GM23338 (cell line): Measurements from ENCODE around the gene GALNT11.

Experiments used
- CREB1 ChIP-seq: fragments of 250-450 bp; sonication (Bioruptor Pico); IDR thresholded peaks from 2 replicates; pipeline ENCODE4 v1.5.0; 2020; ENCODE audit warnings: low read depth, mild to moderate bottlenecking, moderate library complexity
- EZH2 ChIP-seq: fragments of 200-600 bp; sonication (generic); IDR thresholded peaks from one replicate; pipeline ENCODE4 v1.8.0; 2017; ENCODE audit warnings: antibody characterized with exemption, mild to moderate bottlenecking, low read depth; ENCODE audit not compliant: unreplicated experiment
- EZH2phosphoT487 ChIP-seq: fragments of 200-600 bp; sonication (generic); IDR thresholded peaks from one replicate; pipeline ENCODE4 v1.8.1; 2018; ENCODE audit warnings: antibody characterized with exemption; ENCODE audit not compliant: unreplicated experiment
- JUNB ChIP-seq: IDR thresholded peaks from one replicate; pipeline ENCODE4 v1.6.1; 2016; ENCODE audit warnings: antibody characterized with exemption; ENCODE audit not compliant: unreplicated experiment
- NANOG ChIP-seq: IDR thresholded peaks from 2 replicates; pipeline ENCODE4 v1.6.1; 2016; ENCODE audit warnings: antibody characterized with exemption, borderline replicate concordance
- POLR2AphosphoS5 ChIP-seq: IDR thresholded peaks from 2 replicates; pipeline ENCODE4 v1.6.1; 2016; ENCODE audit warnings: antibody characterized with exemption, low read depth
- STAT1 ChIP-seq: IDR thresholded peaks from one replicate; pipeline ENCODE4 v1.6.1; 2016; ENCODE audit warnings: antibody characterized with exemption; ENCODE audit not compliant: unreplicated experiment
- ZNF114 ChIP-seq: fragments of 250-450 bp; sonication (Bioruptor Pico); IDR thresholded peaks from 2 replicates; pipeline ENCODE4 v1.5.0; 2020; ENCODE audit warnings: mild to moderate bottlenecking, moderate library complexity
- ZNF331 ChIP-seq: fragments of 250-450 bp; sonication (Bioruptor Pico); IDR thresholded peaks from 2 replicates; pipeline ENCODE4 v1.5.0; 2020; ENCODE audit warnings: low read depth, mild to moderate bottlenecking, moderate library complexity
- TF ChIP-seq, protein P1 (sequence below), 2 experiments: fragments of 200-600 bp in 1 of 2; sonication (generic) in 1 of 2; conservative IDR thresholded peaks; 2 replicates each; pipeline versions ENCODE4 v1.5.1 to v1.6.1; 2016 to 2017; ENCODE audit warnings: antibody characterized with exemption in 2 of 2, low read depth in 2 of 2, mild to moderate bottlenecking in 2 of 2, moderate library complexity in 1 of 2
- TF ChIP-seq, protein P2 (sequence below): IDR thresholded peaks from one replicate; pipeline ENCODE4 v1.6.1; 2018; ENCODE audit warnings: antibody characterized with exemption; ENCODE audit not compliant: unreplicated experiment
- TF ChIP-seq, protein P3 (sequence below): IDR thresholded peaks from 2 replicates; pipeline ENCODE4 v1.6.1; 2016; ENCODE audit warnings: antibody characterized with exemption
- TF ChIP-seq, protein P4 (sequence below): fragments of 250-450 bp; sonication (Bioruptor Pico); IDR thresholded peaks from 2 replicates; pipeline ENCODE4 v1.5.0; 2020; ENCODE audit warnings: mild to moderate bottlenecking, moderate library complexity

DNA sequence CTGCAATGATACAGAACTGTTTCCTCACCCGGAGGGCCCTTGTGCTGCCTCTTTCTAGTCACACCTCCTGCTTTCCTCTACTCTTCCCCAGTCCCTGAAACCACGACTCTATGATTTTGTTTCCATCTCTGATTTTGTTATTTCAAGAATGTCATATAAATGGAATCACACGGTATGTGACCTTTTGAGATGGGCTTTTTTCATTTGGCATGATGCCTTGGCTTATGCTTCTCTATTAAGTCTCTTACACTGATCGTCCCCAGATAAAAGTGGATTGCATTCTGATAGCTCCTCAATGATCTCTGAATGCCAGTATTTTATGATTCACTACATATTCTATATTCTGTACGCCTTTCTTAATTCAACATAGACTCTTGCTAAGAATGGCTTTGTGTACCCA lies 78.2 kb downstream of the GALNT11 start:
- TF ChIP-seq, protein P1, sequence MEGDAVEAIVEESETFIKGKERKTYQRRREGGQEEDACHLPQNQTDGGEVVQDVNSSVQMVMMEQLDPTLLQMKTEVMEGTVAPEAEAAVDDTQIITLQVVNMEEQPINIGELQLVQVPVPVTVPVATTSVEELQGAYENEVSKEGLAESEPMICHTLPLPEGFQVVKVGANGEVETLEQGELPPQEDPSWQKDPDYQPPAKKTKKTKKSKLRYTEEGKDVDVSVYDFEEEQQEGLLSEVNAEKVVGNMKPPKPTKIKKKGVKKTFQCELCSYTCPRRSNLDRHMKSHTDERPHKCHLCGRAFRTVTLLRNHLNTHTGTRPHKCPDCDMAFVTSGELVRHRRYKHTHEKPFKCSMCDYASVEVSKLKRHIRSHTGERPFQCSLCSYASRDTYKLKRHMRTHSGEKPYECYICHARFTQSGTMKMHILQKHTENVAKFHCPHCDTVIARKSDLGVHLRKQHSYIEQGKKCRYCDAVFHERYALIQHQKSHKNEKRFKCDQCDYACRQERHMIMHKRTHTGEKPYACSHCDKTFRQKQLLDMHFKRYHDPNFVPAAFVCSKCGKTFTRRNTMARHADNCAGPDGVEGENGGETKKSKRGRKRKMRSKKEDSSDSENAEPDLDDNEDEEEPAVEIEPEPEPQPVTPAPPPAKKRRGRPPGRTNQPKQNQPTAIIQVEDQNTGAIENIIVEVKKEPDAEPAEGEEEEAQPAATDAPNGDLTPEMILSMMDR (conservative IDR thresholded peaks at IDR 0.05; ENCODE audit: low read depth in 2 of 2) = no peak
- TF ChIP-seq EZH2phosphoT487 (no peak), POLR2AphosphoS5 (no peak), JUNB (no peak), EZH2 (no peak), CREB1 (CRISPR knock-in tag) (no peak), STAT1 (no peak), ZNF331 (CRISPR knock-in tag) (no peak), NANOG (no peak), ZNF114 (CRISPR knock-in tag) (no peak)
- TF ChIP-seq, protein P2, sequence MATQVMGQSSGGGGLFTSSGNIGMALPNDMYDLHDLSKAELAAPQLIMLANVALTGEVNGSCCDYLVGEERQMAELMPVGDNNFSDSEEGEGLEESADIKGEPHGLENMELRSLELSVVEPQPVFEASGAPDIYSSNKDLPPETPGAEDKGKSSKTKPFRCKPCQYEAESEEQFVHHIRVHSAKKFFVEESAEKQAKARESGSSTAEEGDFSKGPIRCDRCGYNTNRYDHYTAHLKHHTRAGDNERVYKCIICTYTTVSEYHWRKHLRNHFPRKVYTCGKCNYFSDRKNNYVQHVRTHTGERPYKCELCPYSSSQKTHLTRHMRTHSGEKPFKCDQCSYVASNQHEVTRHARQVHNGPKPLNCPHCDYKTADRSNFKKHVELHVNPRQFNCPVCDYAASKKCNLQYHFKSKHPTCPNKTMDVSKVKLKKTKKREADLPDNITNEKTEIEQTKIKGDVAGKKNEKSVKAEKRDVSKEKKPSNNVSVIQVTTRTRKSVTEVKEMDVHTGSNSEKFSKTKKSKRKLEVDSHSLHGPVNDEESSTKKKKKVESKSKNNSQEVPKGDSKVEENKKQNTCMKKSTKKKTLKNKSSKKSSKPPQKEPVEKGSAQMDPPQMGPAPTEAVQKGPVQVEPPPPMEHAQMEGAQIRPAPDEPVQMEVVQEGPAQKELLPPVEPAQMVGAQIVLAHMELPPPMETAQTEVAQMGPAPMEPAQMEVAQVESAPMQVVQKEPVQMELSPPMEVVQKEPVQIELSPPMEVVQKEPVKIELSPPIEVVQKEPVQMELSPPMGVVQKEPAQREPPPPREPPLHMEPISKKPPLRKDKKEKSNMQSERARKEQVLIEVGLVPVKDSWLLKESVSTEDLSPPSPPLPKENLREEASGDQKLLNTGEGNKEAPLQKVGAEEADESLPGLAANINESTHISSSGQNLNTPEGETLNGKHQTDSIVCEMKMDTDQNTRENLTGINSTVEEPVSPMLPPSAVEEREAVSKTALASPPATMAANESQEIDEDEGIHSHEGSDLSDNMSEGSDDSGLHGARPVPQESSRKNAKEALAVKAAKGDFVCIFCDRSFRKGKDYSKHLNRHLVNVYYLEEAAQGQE = no peak
- TF ChIP-seq, protein P3, sequence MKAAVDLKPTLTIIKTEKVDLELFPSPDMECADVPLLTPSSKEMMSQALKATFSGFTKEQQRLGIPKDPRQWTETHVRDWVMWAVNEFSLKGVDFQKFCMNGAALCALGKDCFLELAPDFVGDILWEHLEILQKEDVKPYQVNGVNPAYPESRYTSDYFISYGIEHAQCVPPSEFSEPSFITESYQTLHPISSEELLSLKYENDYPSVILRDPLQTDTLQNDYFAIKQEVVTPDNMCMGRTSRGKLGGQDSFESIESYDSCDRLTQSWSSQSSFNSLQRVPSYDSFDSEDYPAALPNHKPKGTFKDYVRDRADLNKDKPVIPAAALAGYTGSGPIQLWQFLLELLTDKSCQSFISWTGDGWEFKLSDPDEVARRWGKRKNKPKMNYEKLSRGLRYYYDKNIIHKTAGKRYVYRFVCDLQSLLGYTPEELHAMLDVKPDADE = no peak
- TF ChIP-seq, protein P4, sequence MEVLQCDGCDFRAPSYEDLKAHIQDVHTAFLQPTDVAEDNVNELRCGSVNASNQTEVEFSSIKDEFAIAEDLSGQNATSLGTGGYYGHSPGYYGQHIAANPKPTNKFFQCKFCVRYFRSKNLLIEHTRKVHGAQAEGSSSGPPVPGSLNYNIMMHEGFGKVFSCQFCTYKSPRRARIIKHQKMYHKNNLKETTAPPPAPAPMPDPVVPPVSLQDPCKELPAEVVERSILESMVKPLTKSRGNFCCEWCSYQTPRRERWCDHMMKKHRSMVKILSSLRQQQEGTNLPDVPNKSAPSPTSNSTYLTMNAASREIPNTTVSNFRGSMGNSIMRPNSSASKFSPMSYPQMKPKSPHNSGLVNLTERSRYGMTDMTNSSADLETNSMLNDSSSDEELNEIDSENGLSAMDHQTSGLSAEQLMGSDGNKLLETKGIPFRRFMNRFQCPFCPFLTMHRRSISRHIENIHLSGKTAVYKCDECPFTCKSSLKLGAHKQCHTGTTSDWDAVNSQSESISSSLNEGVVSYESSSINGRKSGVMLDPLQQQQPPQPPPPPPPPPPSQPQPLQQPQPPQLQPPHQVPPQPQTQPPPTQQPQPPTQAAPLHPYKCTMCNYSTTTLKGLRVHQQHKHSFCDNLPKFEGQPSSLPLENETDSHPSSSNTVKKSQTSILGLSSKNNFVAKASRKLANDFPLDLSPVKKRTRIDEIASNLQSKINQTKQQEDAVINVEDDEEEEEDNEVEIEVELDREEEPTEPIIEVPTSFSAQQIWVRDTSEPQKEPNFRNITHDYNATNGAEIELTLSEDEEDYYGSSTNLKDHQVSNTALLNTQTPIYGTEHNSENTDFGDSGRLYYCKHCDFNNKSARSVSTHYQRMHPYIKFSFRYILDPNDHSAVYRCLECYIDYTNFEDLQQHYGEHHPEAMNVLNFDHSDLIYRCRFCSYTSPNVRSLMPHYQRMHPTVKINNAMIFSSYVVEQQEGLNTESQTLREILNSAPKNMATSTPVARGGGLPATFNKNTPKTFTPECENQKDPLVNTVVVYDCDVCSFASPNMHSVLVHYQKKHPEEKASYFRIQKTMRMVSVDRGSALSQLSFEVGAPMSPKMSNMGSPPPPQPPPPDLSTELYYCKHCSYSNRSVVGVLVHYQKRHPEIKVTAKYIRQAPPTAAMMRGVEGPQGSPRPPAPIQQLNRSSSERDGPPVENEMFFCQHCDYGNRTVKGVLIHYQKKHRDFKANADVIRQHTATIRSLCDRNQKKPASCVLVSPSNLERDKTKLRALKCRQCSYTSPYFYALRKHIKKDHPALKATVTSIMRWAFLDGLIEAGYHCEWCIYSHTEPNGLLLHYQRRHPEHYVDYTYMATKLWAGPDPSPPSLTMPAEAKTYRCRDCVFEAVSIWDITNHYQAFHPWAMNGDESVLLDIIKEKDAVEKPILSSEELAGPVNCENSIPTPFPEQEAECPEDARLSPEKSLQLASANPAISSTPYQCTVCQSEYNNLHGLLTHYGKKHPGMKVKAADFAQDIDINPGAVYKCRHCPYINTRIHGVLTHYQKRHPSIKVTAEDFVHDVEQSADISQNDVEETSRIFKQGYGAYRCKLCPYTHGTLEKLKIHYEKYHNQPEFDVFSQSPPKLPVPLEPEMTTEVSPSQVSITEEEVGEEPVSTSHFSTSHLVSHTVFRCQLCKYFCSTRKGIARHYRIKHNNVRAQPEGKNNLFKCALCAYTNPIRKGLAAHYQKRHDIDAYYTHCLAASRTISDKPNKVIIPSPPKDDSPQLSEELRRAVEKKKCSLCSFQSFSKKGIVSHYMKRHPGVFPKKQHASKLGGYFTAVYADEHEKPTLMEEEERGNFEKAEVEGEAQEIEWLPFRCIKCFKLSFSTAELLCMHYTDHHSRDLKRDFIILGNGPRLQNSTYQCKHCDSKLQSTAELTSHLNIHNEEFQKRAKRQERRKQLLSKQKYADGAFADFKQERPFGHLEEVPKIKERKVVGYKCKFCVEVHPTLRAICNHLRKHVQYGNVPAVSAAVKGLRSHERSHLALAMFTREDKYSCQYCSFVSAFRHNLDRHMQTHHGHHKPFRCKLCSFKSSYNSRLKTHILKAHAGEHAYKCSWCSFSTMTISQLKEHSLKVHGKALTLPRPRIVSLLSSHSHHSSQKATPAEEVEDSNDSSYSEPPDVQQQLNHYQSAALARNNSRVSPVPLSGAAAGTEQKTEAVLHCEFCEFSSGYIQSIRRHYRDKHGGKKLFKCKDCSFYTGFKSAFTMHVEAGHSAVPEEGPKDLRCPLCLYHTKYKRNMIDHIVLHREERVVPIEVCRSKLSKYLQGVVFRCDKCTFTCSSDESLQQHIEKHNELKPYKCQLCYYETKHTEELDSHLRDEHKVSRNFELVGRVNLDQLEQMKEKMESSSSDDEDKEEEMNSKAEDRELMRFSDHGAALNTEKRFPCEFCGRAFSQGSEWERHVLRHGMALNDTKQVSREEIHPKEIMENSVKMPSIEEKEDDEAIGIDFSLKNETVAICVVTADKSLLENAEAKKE = no peak
